KBM-7 (cell line): ENCODE measurements around the gene RAPGEF2.

Experiments
- DNase-seq: peaks from one replicate; pipeline ENCODE4 v3.0.0-alpha.2; 2015
- in situ Hi-C: fragments of 300-500 bp; cut with MboI; formaldehyde crosslinking; loops from 2 replicates; pipeline ENCODE4 v1.14.3; 2020; ENCODE audit warnings: low sequenced_read_pairs, low pct_unique_long_range_greater_than_20kb, mixed read lengths

The RAPGEF2 gene

GRCh38 chr4:159317203-159317602 lies 214.3 kb downstream of the RAPGEF2 start:
- DNase-seq, result no peak
- in situ Hi-C loops, result no loop called here

- in situ Hi-C loops, result no loop called here
These were observed 216.1 kb downstream of the RAPGEF2 start for GRCh38 chr4:159319027-159319426.

GRCh38 chr4:159326480-159326879 lies 223.6 kb downstream of the RAPGEF2 start:
- in situ Hi-C loops, result no loop called here
- no peak for DNase-seq

More at GRCh38 chr4:159319027-159319426, 216.1 kb downstream of the RAPGEF2 start:
- DNase-seq, result no peak

GRCh38 chr4:159328766-159329165 lies 225.9 kb downstream of the RAPGEF2 start:
- in situ Hi-C loops, result no loop called here
- DNase-seq, result no peak

- in situ Hi-C loops, result no loop called here
- DNase-seq, result no peak
These were observed 231.6 kb downstream of the RAPGEF2 start for GRCh38 chr4:159334461-159334860.

- no peak for DNase-seq
- in situ Hi-C loops, result no loop called here
These were observed 234.2 kb downstream of the RAPGEF2 start for GRCh38 chr4:159337041-159337440.

- in situ Hi-C loops, result no loop called here
- no peak for DNase-seq
These were observed 238.6 kb downstream of the RAPGEF2 start for GRCh38 chr4:159341522-159341921.

GRCh38 chr4:159342374-159342773 lies 239.5 kb downstream of the RAPGEF2 start:
- DNase-seq, result no peak
- in situ Hi-C loops, result no loop called here

- in situ Hi-C loops, result no loop called here
These were observed 240.2 kb downstream of the RAPGEF2 start for GRCh38 chr4:159343116-159343515.

GRCh38 chr4:159344877-159345276 lies 242.0 kb downstream of the RAPGEF2 start:
- in situ Hi-C loops, result no loop called here
- DNase-seq, result no peak

More at GRCh38 chr4:159343116-159343515, 240.2 kb downstream of the RAPGEF2 start:
- no peak for DNase-seq

- in situ Hi-C loops, result no loop called here
- no peak for DNase-seq
These were observed 243.8 kb downstream of the RAPGEF2 start for GRCh38 chr4:159346681-159347080.

GRCh38 chr4:159347813-159348212 lies 244.9 kb downstream of the RAPGEF2 start:
- no peak for DNase-seq
- in situ Hi-C loops, result no loop called here

GRCh38 chr4:159349332-159349731 lies 246.5 kb downstream of the RAPGEF2 start:
- in situ Hi-C loops, result no loop called here
- peak; percentile 15 for DNase-seq

GRCh38 chr4:159352609-159353008 lies 249.7 kb downstream of the RAPGEF2 start:
- DNase-seq, result no peak
- in situ Hi-C loops, result no loop called here

- in situ Hi-C loops, result no loop called here
- no peak for DNase-seq
These were observed 250.7 kb downstream of the RAPGEF2 start for GRCh38 chr4:159353422-159354116.

GRCh38 chr4:159355466-159355865 lies 252.6 kb downstream of the RAPGEF2 start:
- in situ Hi-C loops, result no loop called here
- DNase-seq, result no peak

GRCh38 chr4:159357350-159357749 lies 254.5 kb downstream of the RAPGEF2 start:
- in situ Hi-C loops, result no loop called here
- DNase-seq, result no peak

GRCh38 chr4:159358226-159358625 lies 255.3 kb downstream of the RAPGEF2 start:
- no peak for DNase-seq
- in situ Hi-C loops, result no loop called here

GRCh38 chr4:159360549-159360948 lies 257.7 kb downstream of the RAPGEF2 start:
- DNase-seq, result no peak
- in situ Hi-C loops, result no loop called here

- in situ Hi-C loops, result no loop called here
- no peak for DNase-seq
These were observed 260.5 kb downstream of the RAPGEF2 start for GRCh38 chr4:159363361-159363760.
